Testis (tissue), 2 donors: ENCODE results near the gene PRDX6.

Source experiments
- CTCF ChIP-seq, 3 experiments: fragments of 450-650 bp in 2 of 3; fragments of 200-600 bp in 1 of 3; sonication (generic) in 1 of 3; IDR thresholded peaks; one replicate each; pipeline ENCODE4 v1.5.1; 2016 to 2019; ENCODE audit warnings: antibody characterized with exemption in 3 of 3, mild to moderate bottlenecking in 2 of 3, moderate library complexity in 1 of 3
- POLR2A ChIP-seq: fragments of 450-650 bp; IDR thresholded peaks from one replicate; pipeline ENCODE4 v1.6.1; 2017; ENCODE audit warnings: antibody characterized with exemption, mild to moderate bottlenecking, moderate library complexity

GRCh38 chr1:173431304-173432045, 45.7 kb upstream of the PRDX6 start:
- TF ChIP-seq POLR2A = no peak
- TF ChIP-seq CTCF (IDR thresholded peaks at IDR 0.05) = peak; percentile 68 to 88 (median 71)
